Measurements from ENCODE around the gene ADGRG1.

GRCh38 chr16:57637020-57637419 lies 8.6 kb downstream of the ADGRG1 start:
- TF ChIP-seq EZH2 (IDR thresholded peaks at IDR 0.05; ENCODE audit: low read depth) (no peak), CTCF (conservative IDR thresholded peaks at IDR 0.05) (no peak)
